Measurements from ENCODE around the gene SIGLEC14.

DNA sequence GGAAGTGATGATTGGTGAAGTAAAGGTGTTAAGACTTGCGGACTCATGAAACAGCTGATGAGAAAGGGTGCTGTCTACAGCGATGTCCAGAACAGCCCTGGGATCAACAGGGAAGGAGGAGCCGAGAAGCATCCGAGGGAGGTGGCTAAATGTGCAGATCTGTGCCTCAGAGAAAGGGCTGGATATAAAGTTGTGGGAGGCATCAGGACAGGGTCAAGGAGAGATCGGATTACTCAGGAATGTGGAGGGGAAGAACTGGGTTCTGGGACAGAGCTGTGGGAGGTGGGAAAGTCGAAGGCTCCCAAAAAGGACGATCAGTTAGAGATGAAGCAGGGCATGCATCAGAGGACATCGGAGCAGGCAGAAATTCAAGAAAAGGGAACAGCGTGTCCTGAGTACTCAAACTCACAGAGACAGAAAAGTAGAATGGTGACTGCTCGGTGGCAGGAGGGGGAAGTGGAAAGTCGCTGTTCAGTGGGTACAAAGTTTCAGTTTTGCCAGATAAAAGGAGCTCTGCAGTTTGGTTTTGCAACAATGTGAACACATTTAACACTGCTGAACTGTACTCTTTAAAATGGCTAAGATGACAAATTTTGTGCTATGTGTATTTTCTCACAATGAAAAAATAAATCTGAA lies 1.9 kb downstream of the SIGLEC14 start:
- TF ChIP-seq EZH2 (IDR thresholded peaks at IDR 0.05) (no peak), CTCF (IDR thresholded peaks at IDR 0.05) (no peak), EZH2phosphoT487 (IDR thresholded peaks at IDR 0.05) (no peak)
